Neuron (in vitro differentiated cells): ENCODE data around the gene CPA4.

Experiments used
- H2AFZ ChIP-seq: one replicate; pipeline ENCODE4 v1.6.1; 2013; ENCODE audit warnings: low read depth, mild to moderate bottlenecking, inconsistent platforms, low read length, moderate library complexity
- H3K27me3 ChIP-seq: one replicate; pipeline ENCODE4 v1.6.1; 2013; ENCODE audit warnings: low read length; ENCODE audit not compliant: insufficient read depth
- H3K36me3 ChIP-seq: one replicate; pipeline ENCODE4 v1.6.1; 2013; ENCODE audit warnings: low read length; ENCODE audit not compliant: insufficient read depth
- H3K4me1 ChIP-seq: one replicate; pipeline ENCODE4 v1.6.1; 2013; ENCODE audit warnings: low read length; ENCODE audit not compliant: insufficient read depth
- H3K4me3 ChIP-seq: 2 replicates; pipeline ENCODE4 v1.5.1; 2013; ENCODE audit warnings: mild to moderate bottlenecking, low read length, moderate library complexity
- H3K9me3 ChIP-seq: one replicate; pipeline ENCODE4 v1.6.1; 2013; ENCODE audit warnings: low read length

The CPA4 gene

DNA sequence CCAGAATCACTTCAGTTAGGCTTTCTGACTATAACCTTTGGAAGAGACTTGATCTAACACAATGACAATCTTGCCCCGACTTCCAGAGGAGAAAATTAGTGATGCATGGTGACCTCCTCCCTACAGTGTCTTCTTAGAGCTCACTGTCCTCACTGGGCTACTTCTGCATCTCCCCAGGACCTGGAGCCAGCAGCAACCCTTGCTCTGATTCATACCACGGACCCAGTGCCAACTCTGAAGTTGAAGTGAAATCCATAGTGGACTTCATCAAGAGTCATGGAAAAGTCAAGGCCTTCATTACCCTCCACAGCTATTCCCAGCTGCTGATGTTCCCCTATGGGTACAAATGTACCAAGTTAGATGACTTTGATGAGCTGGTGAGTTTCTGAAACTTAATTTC, 13.7 kb upstream of the CPA4 start:
- Histone ChIP-seq H2AFZ (no peak overlapping the region), H3K27me3 (no peaks in the 10 kb centered on the region), H3K4me3 (no peak overlapping the region), H3K4me1 (peaks cover 9% of the 10 kb centered on the region), H3K9me3 (peaks cover 1% of the 10 kb centered on the region), H3K36me3 (no peaks in the 10 kb centered on the region)

DNA sequence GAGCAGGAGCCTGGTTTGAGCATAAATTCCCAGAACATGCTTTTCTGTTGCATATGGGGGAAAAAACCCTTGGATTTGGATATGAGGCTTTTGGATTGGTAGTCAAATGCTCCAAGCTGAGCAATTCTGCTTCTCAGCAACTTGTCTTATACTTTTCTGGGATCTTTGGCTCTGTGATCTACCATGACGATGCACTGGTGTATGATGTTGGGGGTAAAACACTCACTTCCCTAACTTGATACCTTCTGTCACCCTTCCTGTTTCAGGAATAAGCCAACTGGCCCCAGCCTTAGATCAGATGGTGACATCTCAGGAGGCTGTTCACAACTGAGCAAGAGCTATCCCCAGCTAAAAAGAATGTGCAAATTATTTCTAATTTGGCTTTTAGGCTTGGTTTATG, 13.1 kb upstream of the CPA4 start:
- H3K27me3 ChIP-seq = no peaks in the 10 kb centered on the region

DNA sequence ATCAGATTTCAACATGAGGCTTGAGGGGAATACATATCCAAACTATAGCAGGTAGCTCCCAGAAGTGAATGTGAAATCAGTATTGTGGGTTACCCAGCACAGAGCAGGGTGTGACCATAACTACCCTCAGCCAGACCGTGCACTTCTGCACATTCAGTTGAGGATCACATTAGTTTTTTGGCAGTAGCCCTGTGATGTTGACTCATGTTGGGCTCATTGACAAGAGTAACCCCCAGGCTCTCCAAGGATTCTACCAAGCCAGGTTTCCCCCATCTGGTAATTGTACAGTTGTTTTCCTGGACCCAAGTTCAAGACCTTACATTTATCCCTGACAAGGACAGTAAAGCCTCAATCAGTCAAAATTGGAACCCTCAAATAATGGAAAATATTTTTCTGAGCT, 11.7 kb upstream of the CPA4 start:
- H3K4me3 ChIP-seq = no peak overlapping the region
- no peaks in the 10 kb centered on the region for H3K36me3 ChIP-seq
- H3K27me3 ChIP-seq = no peaks in the 10 kb centered on the region
- no peak overlapping the region for H2AFZ ChIP-seq
- peaks cover 1% of the 10 kb centered on the region for H3K9me3 ChIP-seq
- H3K4me1 ChIP-seq = no peaks in the 10 kb centered on the region

More for the DNA sequence above, 13.1 kb upstream of the CPA4 start:
- Histone ChIP-seq H2AFZ (no peak overlapping the region), H3K36me3 (no peaks in the 10 kb centered on the region), H3K9me3 (peaks cover 1% of the 10 kb centered on the region), H3K4me3 (no peak overlapping the region), H3K4me1 (peaks cover 3% of the 10 kb centered on the region)

DNA sequence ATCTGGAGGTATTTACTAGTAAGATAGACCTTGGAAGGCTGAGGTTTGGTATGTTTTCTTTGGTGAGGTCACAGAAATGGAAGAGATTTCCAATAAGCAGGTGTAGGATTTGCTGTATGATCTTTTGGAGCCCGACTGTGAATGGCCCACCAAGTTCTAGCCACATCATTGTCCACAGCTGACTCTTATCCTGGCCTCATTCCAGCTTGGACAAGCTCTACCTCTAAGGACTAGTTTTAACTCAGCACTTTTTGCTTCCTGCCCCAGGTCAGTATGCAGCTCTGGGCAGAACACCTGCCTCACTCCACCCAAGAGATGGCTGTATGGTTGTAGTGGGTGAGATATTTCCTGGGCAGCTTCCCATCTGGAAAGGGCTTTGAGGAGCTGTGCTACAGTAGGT, 6.1 kb upstream of the CPA4 start:
- H3K27me3 ChIP-seq = no peaks in the 10 kb centered on the region
- H2AFZ ChIP-seq = no peak overlapping the region
- no peak overlapping the region for H3K4me3 ChIP-seq
- no peaks in the 10 kb centered on the region for H3K9me3 ChIP-seq
- H3K36me3 ChIP-seq = no peaks in the 10 kb centered on the region
- H3K4me1 ChIP-seq = no peaks in the 10 kb centered on the region

DNA sequence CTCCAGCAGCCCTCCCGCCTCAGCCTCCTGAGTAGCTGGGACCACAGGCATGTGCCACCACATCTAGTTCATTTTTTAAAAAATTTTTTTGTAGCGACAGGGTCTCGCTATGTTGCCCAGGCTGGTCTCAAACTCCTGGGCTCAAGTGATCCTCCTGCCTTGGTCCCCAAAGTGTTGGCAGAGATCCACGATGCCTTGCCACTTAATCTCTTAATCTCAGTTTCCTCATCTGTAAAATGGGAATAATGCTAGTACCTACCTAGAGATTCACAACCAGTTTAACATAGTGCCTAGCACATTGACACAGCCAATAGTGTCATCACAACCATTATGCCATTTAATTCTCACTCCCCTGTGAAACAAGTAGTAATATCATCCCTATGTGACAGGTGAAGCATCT, 4.8 kb upstream of the CPA4 start:
- Histone ChIP-seq H3K36me3 (no peaks in the 10 kb centered on the region), H2AFZ (no peak overlapping the region), H3K4me3 (no peak overlapping the region), H3K27me3 (no peaks in the 10 kb centered on the region), H3K4me1 (peaks cover 3% of the 10 kb centered on the region), H3K9me3 (no peaks in the 10 kb centered on the region)

DNA sequence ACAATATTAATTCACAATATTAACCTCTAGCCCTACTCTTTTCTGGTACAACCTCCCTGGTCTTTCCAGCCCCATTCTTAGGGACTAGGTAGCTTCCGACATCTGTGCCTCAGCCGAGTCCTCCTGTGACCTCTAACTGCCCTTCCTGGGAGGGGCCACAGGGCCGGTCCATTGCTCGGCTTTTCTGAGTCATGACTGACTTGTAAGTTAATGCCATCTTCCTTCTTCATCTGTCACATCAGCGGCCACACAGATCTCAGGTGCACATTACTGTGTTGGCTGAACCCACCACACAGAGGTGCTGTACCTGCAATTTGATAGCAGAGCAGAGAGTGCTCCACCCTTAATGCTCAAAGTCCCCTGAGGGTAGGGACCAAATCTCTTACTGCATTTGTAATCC, 4.1 kb upstream of the CPA4 start:
- Histone ChIP-seq H3K4me3 (no peak overlapping the region), H3K27me3 (no peaks in the 10 kb centered on the region), H2AFZ (no peak overlapping the region), H3K36me3 (no peaks in the 10 kb centered on the region), H3K4me1 (peaks cover 3% of the 10 kb centered on the region), H3K9me3 (no peaks in the 10 kb centered on the region)

DNA sequence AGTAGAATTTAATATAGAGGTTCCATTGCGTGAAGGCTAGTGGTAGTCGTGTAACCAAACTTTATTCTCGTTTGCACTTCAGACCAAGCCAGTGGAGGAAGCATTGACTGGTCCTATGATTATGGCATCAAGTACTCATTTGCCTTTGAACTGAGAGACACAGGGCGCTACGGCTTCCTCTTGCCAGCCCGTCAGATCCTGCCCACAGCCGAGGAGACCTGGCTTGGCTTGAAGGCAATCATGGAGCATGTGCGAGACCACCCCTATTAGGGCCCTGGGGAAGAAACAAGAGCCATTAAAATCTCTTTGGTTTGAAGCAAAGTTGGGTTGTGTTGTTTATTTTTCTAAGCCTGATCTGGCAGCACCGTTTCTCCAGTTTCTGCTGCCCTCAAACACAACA, 3.5 kb upstream of the CPA4 start:
- H3K4me3 ChIP-seq = no peak overlapping the region
- H3K9me3 ChIP-seq = no peaks in the 10 kb centered on the region
- no peaks in the 10 kb centered on the region for H3K27me3 ChIP-seq
- peaks cover 3% of the 10 kb centered on the region for H3K4me1 ChIP-seq
- no peaks in the 10 kb centered on the region for H3K36me3 ChIP-seq
- H2AFZ ChIP-seq = no peak overlapping the region

DNA sequence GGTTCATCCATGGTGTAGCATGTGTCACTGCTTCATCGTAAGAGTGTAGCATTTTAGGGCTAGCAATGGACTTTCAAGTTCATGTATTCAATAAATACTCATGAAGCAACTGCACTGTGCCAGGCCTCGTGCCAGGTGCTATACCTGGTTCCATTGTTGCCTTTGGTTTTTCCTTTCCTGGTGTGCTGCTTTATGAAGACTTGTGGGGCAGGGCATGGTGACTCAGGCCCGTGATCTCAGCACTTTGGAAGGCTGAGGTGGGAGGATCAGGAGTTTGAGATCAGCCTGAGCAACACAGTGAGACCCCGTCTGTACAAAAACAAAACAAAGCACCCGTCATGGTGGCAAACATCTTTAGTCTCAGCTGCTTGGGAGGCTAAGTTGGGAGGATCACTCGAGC, 2.2 kb upstream of the CPA4 start:
- no peaks in the 10 kb centered on the region for H3K27me3 ChIP-seq
- no peak overlapping the region for H3K4me3 ChIP-seq
- H3K36me3 ChIP-seq = no peaks in the 10 kb centered on the region

DNA sequence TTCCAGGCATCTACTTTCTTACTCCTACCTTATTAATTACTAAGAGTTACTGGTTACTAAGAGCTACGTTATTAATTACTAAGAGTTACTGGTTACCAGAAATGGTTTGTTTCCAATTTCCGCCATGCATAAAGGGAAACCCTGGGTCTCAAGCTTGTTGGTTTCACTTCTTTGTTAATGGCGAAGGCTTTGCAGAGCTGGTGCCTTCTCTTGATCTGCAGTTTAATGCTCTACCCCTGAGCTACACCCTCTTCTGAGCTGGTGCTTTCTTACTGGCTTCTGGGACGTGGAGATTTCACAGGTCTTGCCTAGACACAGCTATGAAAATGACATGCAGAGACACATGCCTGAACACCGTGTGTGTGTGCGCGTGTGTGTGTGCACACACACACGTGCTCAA, 560 bp downstream of the CPA4 start:
- H3K27me3 ChIP-seq = no peaks in the 10 kb centered on the region
- H3K4me3 ChIP-seq = no peak overlapping the region
- H3K9me3 ChIP-seq = no peaks in the 10 kb centered on the region
- no peak overlapping the region for H2AFZ ChIP-seq
- H3K4me1 ChIP-seq = peaks cover 18% of the 10 kb centered on the region
- no peaks in the 10 kb centered on the region for H3K36me3 ChIP-seq

More for the DNA sequence above, 2.2 kb upstream of the CPA4 start:
- H3K4me1 ChIP-seq = peaks cover 3% of the 10 kb centered on the region
- H3K9me3 ChIP-seq = no peaks in the 10 kb centered on the region
- H2AFZ ChIP-seq = no peak overlapping the region

DNA sequence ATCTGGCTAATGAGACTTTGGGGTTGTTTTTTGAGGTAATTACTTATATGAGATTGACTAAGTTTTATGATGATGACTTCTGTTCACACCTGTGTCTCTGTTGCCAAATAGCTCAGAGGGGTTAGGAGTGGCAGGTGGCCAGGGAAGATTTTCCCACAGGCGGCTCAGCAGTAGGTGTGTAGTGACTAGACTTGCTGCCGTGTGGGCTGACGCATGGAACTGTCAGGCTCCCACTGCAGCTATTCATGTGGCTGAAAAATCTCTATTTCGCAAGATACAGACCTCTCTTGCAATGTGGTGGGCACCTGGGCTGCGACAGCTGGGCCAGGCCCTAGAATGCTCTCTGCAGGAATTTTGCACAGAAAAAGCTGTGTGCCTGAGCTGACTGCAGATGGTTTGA, 1.4 kb downstream of the CPA4 start:
- no peaks in the 10 kb centered on the region for H3K9me3 ChIP-seq
- no peak overlapping the region for H3K4me3 ChIP-seq
- no peak overlapping the region for H2AFZ ChIP-seq
- H3K4me1 ChIP-seq = peaks cover 21% of the 10 kb centered on the region
- H3K27me3 ChIP-seq = no peaks in the 10 kb centered on the region
- no peaks in the 10 kb centered on the region for H3K36me3 ChIP-seq

DNA sequence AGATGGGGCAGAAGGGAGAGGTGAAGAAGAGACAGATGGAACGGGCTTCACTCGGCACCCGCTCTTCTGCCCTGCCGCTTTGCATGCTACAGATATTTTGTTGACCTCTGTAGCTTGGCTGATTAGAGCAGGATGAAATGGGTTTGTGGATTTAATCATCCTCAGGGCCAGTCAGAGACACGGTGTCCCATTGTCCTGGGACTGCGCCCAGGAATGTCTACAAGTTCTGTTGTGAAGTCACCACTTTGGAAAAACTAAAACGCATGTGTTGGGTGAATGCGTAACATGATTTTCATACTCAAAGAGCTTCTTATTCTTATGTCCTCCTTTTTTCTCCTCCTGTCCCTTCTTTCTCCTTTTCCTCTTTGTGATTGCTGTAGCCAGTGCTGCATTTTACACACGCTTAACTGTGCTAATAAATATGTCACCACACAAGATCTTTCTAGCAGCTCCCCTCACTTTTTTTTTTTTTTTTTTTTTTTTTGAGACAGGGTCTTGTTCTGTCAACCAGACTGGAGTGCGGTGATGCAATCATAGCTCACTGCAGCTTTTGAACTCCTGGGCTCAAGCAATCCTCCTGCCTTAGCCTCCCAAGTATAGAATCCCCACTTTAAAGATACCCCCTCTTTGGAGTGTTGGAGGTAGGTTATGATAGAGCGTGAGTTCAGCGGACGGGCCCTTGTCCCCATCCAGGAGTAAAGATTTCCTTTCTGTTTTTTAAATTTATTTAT, 3.4 kb downstream of the CPA4 start:
- Histone ChIP-seq H3K9me3 (peaks cover 1% of the 10 kb centered on the region), H3K36me3 (no peaks in the 10 kb centered on the region)

DNA sequence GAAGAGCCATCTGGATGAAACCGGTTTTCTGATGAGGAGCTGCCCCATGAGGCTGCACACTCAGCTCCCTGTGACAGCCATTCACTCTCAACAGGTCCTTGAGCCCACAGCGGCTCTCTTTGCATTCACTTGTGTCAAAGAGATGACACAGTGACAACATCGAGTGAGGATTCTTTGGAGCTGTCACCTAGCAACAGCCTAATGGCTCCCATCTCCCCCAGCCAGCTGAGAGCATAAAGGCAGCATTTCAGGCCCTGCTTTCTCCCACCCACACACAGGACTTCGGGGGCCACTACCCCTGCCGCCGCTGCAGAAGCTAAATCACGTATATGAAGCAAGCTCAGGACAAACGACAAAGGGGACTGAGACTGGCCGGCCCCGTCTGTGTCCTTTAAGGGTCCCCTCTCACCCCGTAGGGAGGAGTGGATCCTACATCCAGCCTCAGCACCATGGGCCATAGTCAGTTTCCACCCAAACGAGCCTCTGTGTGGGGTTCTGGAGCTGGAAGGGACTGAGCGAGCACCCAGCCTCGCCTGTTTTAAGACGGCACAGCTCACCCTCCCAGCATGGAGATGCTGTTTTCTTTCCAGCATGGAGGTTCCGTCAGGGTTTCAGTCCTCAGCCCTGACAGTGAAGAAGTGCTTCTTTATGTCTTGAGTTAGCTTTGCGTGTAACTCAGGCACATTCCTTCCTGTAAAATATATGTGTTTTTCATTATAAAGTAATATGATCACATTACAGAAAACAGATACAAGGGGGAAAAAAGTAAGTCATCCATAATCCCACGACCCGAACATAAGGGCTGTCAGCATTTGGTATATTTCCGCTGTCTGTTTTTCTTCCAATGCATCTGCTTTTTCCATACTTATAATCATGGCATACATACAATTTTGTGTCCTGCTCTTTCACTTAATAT, 4.9 kb downstream of the CPA4 start:
- Histone ChIP-seq H2AFZ (peak overlapping the region; percentile 40), H3K27me3 (no peaks in the 10 kb centered on the region), H3K9me3 (peaks cover 2% of the 10 kb centered on the region), H3K4me1 (peaks cover 20% of the 10 kb centered on the region), H3K4me3 (no peak overlapping the region), H3K36me3 (no peaks in the 10 kb centered on the region)

More for the DNA sequence above, 3.4 kb downstream of the CPA4 start:
- no peak overlapping the region for H2AFZ ChIP-seq
- peaks cover 21% of the 10 kb centered on the region for H3K4me1 ChIP-seq
- H3K27me3 ChIP-seq = no peaks in the 10 kb centered on the region
- H3K4me3 ChIP-seq = no peak overlapping the region

DNA sequence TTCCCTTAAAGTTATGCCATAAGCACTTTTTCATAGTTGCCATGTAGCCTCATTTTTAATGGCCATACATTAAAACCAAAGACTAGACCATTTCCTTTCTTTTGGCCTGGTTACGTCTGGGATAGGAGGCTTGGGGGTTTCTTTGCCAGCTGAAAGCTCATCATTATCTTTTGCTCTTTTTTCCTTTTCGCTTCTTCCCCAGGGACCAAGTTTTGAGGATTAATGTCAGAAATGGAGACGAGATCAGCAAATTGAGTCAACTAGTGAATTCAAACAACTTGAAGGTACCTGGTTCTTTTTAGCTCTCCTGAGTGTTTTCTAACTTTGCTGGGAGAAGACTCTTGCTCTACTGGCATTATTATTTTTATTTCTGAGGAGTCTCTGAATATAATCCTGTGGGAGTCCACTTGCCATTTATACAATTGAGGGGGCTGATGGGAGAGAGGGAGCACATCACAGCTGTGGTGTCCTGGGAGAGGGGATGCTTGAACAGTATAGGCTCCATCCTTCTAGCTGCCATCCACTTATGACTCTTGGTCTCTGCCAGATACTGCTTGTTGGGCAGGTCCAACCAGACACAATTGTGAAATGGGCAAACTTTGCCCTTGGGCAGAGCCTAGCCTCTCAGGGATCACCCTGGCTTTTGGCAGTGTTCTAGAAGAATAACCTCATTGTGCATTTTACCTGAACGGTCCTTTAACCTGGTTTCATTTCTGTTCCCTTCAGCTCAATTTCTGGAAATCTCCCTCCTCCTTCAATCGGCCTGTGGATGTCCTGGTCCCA, 5.8 kb downstream of the CPA4 start:
- Histone ChIP-seq H3K4me3 (no peak overlapping the region), H3K36me3 (no peaks in the 10 kb centered on the region), H2AFZ (no peak overlapping the region), H3K9me3 (peaks cover 2% of the 10 kb centered on the region), H3K27me3 (no peaks in the 10 kb centered on the region), H3K4me1 (peaks cover 18% of the 10 kb centered on the region)
